Measurements from ENCODE around the gene IGSF21.

GRCh38 chr1:18339161-18339560 is 231.6 kb downstream of the IGSF21 start:
- TF ChIP-seq CTCF (IDR thresholded peaks at IDR 0.05; ENCODE audit: low read length) (no peak), EZH2 (optimal IDR thresholded peaks at IDR 0.05; ENCODE audit: low read depth, low read length) (no peak)
